Activated gamma-delta T cell treated with Interleukin-2 at 50 U/mL for 16 hours (primary cell): Measurements from ENCODE around the gene HEXIM1.
A peak's percentile ranks its signal among the peaks of the same experiment; 100 is the strongest.

ENCODE experiments used
- DNase-seq: peaks from one replicate; pipeline ENCODE4 v3.0.0-alpha.2; 2020

The HEXIM1 gene, protein sequence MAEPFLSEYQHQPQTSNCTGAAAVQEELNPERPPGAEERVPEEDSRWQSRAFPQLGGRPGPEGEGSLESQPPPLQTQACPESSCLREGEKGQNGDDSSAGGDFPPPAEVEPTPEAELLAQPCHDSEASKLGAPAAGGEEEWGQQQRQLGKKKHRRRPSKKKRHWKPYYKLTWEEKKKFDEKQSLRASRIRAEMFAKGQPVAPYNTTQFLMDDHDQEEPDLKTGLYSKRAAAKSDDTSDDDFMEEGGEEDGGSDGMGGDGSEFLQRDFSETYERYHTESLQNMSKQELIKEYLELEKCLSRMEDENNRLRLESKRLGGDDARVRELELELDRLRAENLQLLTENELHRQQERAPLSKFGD

DNA sequence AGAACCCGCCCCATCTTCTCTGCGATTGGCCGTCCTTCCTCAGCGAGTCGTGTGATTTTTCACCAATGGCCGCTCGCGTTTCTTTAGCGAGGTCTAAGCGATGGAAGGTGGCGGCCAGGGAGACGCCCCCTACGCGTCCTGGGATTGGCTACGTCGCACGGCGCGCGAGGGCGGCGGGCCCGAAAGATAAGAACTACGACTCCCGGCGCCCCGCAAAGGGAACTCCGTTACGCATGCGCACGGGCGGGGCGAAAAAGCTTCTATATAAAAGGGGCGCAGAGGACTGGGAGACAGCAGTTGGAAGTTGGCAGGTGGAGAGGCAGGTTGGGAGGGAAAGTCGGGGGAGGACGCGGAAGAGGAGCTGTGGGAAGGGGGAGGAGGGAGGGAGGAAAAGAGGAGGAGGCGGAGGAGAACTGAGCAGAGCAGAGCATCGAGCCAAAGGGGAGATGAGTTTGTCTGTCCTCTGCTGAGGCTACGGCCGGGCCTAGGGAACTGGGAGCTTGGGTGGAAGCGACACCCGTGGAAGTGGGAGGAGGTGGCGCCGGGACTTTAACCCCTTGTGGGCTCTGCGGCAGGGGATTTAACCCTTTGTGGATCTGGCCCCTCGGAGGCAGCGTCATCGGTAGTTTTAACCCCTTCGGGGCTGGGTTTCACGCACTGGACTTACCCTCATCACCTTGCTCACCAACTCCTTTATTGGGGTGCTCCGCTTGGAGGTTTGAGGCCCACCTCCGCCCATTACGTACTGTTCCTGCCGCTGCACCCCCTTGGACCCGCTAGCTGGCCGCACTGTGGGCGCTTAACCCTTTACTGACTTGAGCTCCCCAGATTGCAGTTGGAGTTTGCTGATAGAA lies at the start of gene HEXIM1:
TSS of gene HEXIM1 (plus strand) at position 293 of the 854 bp plus-strand sequence. CDS start 716 bp downstream, outside the sequence.
- peak; percentile 98 for DNase-seq

DNA sequence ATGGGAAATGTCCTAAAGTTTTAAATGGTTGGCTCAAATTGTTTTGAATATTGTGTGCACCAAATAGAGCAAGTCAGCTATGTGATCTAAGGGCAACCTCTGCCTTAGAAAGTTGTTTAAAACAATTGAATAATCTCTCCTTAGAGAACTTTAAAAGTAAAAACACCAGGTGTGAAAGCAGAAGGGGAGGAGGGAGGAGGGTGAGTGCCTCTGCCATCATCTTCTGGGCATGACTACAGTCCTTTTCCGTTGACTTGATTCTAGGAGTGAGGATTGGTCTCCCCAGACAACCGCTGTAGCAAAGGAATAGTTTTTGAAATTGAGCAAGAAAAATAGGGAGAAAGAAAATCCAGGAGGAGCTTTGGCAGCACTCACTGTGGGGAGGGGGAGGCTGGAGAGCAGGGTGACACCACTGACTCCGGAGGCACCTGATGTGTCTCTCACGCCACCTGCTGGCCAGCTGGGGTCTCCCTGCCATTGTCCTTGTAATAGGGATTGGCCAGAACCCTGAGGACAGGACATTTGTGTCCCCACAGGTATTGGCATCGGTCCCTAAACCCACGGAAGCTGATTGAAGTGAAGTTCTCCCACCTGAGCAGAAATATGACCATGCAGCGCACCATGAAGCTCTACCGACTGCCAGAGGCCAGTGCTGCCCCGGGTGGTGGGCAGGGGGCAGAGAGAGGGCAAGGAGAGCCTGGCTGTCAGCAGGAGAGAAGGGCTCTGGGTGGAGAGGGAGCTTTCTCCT lies 49.2 kb upstream of the HEXIM1 start:
- DNase-seq: peak; percentile 72

GRCh38 chr17:45101546-45101882 lies 46.8 kb upstream of the HEXIM1 start:
- no peak for DNase-seq

- DNase-seq: no peak
These were observed 46.1 kb upstream of the HEXIM1 start for GRCh38 chr17:45101883-45102811.

GRCh38 chr17:45102856-45103255 lies 45.4 kb upstream of the HEXIM1 start:
- DNase-seq: no peak

DNA sequence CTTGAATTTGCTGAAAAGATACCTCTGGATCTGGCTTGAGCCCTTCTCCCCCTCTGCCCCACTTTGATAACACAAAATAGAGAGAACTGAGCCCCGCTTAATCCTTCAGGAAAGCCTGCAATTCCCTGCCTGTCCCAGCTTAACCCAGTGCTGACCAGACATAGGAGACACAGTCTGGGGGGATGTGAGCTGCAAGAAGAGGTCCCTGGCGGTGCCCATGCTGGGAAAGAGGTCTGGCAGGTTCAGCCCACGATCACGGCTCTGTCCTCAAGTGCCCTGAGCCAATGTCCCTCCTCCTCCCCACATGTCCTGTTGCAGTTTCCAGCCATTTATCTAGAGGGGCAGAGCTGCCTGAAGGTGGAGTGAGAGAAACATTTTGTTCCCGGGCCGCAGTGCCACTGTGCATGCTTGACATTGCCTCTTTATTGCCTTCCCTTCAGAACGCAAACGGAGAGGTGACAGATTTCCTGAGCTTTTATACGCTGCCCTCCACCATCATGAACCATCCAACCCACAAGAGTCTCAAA lies 44.9 kb upstream of the HEXIM1 start:
- DNase-seq: no peak

- no peak for DNase-seq
These were observed 44.2 kb upstream of the HEXIM1 start for GRCh38 chr17:45104029-45104428.

DNA sequence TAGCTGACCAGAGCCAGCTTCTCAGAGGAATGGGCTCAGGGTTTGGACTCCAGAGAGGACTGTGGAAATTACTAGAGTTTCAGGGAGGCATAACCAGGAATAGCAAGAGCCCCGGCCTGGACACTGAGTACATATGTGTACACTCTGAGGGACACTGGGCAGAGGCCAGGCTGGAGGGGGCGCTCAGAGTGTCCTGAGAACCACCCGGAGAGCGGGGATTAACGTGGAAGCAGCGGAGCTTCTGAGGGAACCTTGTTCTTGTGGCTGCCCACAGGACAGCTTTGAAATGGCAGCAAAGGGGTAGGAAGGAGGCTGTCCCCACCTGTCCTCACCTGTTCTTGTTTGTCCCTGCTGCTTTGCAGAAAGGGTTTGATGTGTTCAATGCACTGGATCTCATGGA lies 43.8 kb upstream of the HEXIM1 start:
- no peak for DNase-seq

DNA sequence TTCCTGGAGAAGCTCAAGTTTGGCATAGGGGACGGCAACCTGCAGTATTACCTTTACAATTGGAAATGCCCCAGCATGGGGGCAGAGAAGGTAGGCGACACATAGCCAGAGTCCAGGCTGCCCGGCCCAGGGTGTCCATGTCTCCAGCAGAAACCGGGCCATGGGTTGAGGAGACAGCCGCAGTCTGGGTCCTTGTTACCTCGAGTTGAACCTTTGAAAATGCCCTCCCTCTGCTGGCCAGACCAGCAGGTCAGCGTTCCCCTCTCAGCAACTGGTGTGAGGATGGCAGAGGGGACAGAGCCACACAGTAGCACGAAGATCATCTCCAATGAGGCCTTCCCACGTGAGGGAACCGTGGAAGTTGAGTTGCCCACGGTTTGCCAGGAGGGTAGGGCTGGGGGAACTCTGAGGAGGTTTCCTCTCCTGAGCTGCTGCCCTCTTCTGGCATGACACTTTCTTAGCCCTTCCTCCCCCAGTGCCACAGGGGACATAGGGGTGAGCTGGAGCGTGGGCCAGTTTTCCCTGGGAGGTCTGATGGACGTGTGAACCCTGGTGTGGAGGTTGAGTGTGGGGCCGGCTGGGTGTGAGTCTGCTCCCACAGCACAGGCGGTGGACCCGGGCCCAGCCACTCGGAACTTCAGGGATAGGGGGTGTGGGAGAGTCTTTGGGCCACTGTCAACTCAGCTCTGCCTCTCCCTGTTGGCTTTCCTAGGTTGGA lies 43.2 kb upstream of the HEXIM1 start:
- DNase-seq: no peak

- DNase-seq: no peak
These were observed 42.2 kb upstream of the HEXIM1 start for GRCh38 chr17:45106096-45106495.

DNA sequence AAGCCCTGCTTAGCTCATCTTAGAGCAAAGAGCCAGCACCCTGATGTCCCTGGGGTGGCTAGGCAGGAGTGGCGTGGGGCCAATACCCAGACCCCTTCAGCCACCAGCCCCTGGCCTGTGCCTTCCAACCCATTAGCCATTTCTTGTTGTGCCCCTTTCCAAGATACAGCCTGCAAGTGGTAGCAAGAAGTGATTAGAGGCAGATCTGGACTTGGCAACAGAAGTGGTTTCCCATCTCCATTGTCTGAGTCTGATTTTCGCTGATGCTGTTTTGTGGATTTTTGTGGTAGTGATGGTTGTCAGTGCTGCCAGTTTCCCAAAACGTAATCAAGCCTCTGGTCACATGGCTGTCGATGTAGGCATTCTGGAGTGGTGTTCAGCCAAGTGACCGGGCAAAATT lies 41.7 kb upstream of the HEXIM1 start:
- no peak for DNase-seq

DNA sequence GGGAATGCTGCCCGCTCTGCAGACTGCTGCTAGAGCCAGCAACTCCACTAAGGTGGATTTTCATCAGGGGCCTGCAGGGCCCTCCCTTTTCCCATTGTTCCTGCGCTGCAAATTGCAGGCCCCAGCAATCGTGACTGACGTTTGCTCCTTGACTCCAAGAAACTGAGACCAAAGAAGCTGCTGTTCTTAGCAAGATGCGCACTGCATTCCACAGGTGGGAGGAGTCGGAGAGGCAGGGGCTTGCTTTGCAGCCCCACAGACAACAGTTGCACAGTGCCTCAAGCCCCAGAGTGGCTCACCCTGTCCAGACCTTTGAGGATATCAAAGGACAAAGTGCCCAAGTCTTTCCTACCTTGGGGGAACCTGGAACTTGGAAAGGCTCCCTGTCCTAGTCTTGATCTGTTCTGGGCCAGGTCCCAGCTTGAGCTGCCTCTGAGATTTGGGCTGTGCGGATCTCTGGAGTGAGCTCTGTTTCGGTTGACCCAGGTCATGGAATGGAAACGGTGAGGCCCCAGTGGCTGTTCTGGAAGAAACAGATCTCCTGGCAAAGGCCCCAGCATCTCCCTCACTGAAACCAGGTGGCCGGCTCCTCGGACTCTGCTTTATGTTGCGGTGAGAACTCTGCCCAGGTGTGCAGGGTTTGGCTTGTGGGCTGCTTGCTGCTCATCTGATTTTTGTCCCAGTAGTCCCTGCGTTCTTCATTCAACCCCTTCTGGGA lies 40.8 kb upstream of the HEXIM1 start:
- DNase-seq: no peak

GRCh38 chr17:45108051-45108450 lies 40.2 kb upstream of the HEXIM1 start:
- DNase-seq: no peak

DNA sequence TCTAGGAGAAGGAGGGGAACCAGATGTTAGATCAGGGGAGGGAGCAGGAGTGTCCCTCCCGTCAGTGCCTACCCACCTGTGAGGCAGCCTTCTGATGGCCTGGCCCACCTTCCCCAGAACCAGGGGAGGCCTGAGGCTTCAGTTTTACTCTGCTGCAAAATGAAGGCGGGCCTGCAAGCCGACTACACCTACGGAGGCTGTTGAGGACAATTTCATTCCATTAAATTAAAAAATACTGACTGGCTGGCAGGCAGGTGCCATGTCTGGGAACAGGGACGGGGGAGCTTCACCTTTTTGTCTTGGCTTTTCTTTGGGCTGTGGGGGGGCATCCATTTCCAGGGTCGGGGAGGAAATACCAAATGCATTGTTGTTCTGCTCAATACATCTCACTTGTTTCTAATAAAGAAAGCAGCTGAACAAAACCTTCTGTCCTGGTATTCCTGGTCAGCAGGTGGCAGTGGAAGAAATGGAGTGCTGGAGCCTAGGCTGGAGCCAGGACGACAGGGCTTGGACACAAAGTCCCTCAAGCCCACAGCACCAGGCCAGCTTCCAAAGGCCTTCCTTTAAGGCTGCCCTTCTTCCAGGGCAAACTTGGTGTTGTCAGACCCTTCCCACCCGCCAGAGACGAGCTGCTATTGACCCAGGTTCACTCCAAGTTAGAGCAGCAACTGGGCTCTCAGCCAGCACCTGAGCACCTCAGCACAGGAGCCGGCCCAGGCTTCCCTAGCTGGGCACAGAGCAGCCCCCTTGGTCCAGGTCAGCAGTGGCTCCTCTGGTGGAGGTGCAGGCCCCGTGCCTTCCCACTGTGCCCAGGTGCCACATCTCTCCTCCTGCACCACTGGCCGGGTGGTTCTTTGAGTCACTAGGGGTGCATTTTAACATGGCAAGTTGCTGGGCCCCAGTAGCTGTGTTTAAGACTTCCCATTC lies 39.4 kb upstream of the HEXIM1 start:
- DNase-seq: no peak

DNA sequence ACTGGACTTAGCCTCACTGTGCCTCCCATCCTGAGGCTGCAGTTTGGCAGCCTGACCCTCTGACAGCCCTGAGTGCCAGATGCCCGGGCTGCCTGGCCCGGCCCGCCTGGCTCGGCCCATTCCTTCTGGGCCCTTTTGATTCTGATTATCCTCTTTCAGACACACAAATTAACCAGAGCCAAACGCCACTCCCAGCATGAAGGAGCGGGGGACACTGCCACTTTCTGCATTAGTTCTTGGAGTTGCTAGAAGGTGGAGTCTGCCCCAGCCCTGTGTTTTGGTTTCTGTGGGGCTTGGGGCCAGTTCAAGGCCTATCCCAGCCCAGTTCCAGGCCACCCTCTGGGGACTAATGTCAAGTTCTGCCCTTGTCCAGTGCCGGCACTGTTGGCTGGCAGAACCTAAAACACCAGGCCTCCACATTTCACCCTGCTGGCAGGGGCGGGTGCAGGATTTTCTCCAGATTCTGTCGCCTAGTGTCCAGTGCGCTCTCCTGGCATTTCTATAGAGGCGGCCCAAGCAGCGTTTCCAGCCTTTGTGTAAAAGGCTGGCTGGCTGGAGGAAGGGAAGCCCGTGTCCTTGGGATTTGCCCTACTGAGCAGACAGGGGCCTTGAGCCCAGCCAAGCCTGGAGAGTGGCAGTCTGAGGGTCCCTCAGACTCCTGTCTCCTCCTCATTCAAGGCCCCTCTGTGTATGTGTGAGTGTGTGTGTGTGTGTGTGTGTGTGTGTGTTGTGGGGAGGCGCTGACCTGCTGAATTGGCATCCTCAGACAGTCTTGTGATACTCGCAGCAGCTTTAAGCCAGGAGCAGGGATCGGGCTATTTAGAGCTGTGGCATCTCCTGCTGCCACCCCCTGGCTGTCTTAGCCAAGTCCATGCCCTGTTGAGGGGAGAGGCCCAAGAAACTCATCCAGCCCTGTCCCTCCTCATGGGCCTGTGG lies 37.3 kb upstream of the HEXIM1 start:
- no peak for DNase-seq

DNA sequence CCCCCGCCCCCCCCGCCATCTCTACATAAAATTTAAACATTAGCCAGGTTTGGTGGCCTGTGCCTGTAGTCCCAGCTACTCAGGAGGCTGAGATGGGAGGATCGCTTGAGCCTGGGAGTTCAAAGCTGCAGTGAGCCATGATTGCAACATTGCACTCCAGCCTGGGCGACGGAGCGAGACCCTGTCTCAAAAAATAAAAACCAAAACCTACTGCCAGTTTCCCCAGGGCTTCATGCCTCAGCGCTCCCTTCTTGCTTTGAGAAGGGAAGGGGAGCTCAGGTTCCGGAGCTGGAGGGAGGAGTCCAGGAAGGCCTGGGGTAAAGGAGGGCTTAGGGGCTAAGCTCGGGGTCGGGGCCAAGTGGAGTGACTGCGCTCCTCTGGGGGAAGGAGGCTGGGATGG lies 36.4 kb upstream of the HEXIM1 start:
- no peak for DNase-seq

DNA sequence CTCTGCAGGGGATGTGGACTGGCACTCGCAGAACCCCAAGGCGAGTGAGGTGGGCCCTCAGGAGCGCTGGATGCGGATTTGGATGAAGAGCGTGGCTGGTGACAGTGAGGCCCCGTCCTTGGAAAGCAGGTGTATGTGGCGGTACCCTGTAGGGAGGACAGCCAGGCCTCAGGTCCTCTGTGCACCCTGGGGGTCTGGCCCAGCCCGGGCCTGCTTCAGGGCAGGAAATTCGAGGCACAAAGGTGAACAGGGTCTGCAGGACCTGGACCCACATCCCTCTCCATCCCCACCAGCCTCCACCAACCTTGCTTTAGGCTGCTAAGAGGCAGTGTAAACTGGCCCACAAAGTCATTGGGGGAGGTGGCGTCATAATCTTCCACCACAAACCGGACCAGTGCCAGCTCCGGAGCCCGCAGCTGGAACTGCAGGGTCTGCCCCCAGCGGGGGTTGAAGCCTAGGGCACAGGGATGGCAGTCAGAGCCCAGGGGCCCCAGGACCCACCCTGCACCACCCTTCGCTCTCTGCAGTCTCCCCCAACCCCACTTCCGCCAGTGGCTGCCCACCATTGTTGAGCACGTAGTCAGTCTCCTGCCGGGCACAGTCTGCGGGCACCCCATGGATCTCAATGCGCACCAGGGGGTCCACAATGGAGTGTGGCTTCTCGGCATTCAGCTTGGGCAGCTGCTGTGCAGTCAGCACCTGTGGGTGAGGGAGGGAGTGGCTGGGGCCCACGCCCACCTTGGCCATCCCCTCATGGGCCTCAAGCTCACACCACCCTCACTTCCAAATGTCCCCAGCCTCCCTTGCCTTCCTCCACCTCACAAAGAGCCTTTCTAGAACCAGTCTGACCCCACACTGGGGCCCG lies 35.5 kb upstream of the HEXIM1 start:
- DNase-seq: no peak

DNA sequence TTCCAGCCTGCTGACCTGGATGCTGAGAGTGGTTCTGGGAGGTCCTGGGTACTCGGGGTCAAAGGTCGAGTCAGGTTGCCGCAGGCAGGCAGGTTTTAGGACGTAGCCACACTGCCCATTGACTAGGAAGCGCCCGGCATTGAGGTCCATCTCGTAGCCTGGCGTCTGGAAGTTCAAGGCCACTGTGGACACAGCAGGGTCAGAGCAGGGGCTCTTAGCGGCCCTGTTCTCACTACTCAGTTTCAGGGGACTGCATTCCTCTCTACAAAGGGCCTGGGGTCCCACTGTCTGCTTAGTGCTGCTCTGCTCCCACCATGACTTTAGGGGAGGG lies 34.9 kb upstream of the HEXIM1 start:
- no peak for DNase-seq
